Keratinocyte (primary cell): ENCODE measurements around the gene PUS3. TPM values are rescaled to one million over a fixed set of nuclear protein-coding genes. Genes with fewer than 3 reads are reported as not detected.

ENCODE experiments used
- DNase-seq: peaks from one replicate; pipeline ENCODE4 v3.0.0-alpha.2; 2011; ENCODE audit warnings: low read depth, missing footprints, low spot score
- FAIRE-seq: peaks from 2 replicates; lab custom pipeline; 2011; peaks lifted over from hg19 to GRCh38; lab: Jason Lieb, UNC
- H2AFZ ChIP-seq: 2 replicates; pipeline ENCODE4 v1.6.0; 2012; ENCODE audit warnings: low read length, control low read depth, inconsistent platforms; ENCODE audit not compliant: control insufficient read depth
- H3K27ac ChIP-seq: 2 replicates; pipeline ENCODE4 v1.5.1; 2011; ENCODE audit warnings: low read length; ENCODE audit not compliant: control insufficient read depth, insufficient read depth
- H3K27me3 ChIP-seq: 3 replicates; pipeline ENCODE4 v1.6.0; 2011; ENCODE audit warnings: low read length; ENCODE audit not compliant: control insufficient read depth, insufficient read depth; ENCODE audit errors: extremely low read depth
- H3K36me3 ChIP-seq, 2 experiments: 2 replicates in 1 of 2; 3 replicates in 1 of 2; pipeline ENCODE4 v1.5.1; 2011; ENCODE audit warnings: low read length in 2 of 2, mild to moderate bottlenecking in 1 of 2; ENCODE audit not compliant: control insufficient read depth in 2 of 2, insufficient read depth in 2 of 2; ENCODE audit errors: extremely low read depth in 1 of 2
- H3K4me1 ChIP-seq: 3 replicates; pipeline ENCODE4 v1.5.1; 2011; ENCODE audit warnings: low read length; ENCODE audit not compliant: control insufficient read depth, insufficient read depth; ENCODE audit errors: extremely low read depth
- H3K4me2 ChIP-seq: 3 replicates; pipeline ENCODE4 v1.6.0; 2011; ENCODE audit warnings: low read depth, low read length; ENCODE audit not compliant: control insufficient read depth, insufficient read depth; ENCODE audit errors: extremely low read depth
- H3K4me3 ChIP-seq, 3 experiments: fragments of 200-600 bp in 1 of 3; sonication (generic) in 1 of 3; 2 replicates in 2 of 3; 3 replicates in 1 of 3; pipeline ENCODE4 v1.5.1; 2011 to 2016; ENCODE audit warnings: low read length in 3 of 3, mild to moderate bottlenecking in 3 of 3, control low read depth in 2 of 3, inconsistent platforms in 1 of 3, low read depth in 1 of 3, mixed read lengths in 1 of 3, mixed run types in 1 of 3, moderate library complexity in 1 of 3; ENCODE audit not compliant: control insufficient read depth in 2 of 3, insufficient read depth in 2 of 3; ENCODE audit errors: extremely low read depth in 1 of 3
- H3K79me2 ChIP-seq: 2 replicates; pipeline ENCODE4 v1.6.0; 2012; ENCODE audit warnings: low read length; ENCODE audit not compliant: control insufficient read depth, insufficient read depth
- H3K9ac ChIP-seq: 3 replicates; pipeline ENCODE4 v1.6.0; 2011; ENCODE audit warnings: low read length; ENCODE audit not compliant: control insufficient read depth, insufficient read depth; ENCODE audit errors: extremely low read depth
- H3K9me1 ChIP-seq: 3 replicates; pipeline ENCODE4 v1.6.0; 2011; ENCODE audit warnings: low read length; ENCODE audit not compliant: control insufficient read depth, insufficient read depth; ENCODE audit errors: extremely low read depth
- H3K9me3 ChIP-seq: 2 replicates; pipeline ENCODE4 v1.5.1; 2012; ENCODE audit warnings: low read depth, low read length; ENCODE audit not compliant: control insufficient read depth
- H4K20me1 ChIP-seq: 3 replicates; pipeline ENCODE4 v1.6.0; 2011; ENCODE audit warnings: low read length; ENCODE audit not compliant: control insufficient read depth, insufficient read depth; ENCODE audit errors: extremely low read depth
- CTCF ChIP-seq, 3 experiments: IDR thresholded peaks in 1 of 3; conservative IDR thresholded peaks in 1 of 3; optimal IDR thresholded peaks in 1 of 3; 2 replicates in 2 of 3; 3 replicates in 1 of 3; pipeline versions ENCODE3 to v1.5.1; 2011; ENCODE audit warnings: low read length in 3 of 3, mild to moderate bottlenecking in 3 of 3, moderate library complexity in 2 of 3, control low read depth in 1 of 3, inconsistent platforms in 1 of 3; ENCODE audit not compliant: insufficient read depth in 2 of 3; ENCODE audit errors: extremely low read depth in 1 of 3
- EZH2 ChIP-seq: IDR thresholded peaks from one replicate; pipeline ENCODE4 v1.6.1; 2012; ENCODE audit warnings: inconsistent platforms, mild to moderate bottlenecking, low read length, moderate library complexity
- dilution Hi-C: fragments of 300-500 bp; cut with MboI; formaldehyde crosslinking; loops from one replicate; pipeline ENCODE4 v1.7.0; 2020; ENCODE audit warnings: low sequenced_read_pairs; ENCODE audit not compliant: extremely low pct_ligation_motif_present
- polyA plus RNA-seq, 5 experiments: library from polyadenylated mRNA; depleted of rRNA in 3 of 5; stranded (reverse) in 3 of 5; stranded (forward) in 1 of 5; unstranded in 1 of 5; fragments of >200 nt; gene quantifications; 1 replicate in 1 of 5; 2 replicates in 3 of 5; 3 replicates in 1 of 5; pipeline versions ENCODE4 v1.2.1 to v1.2.3, GENCODE V29; 2011 to 2012; ENCODE audit warnings: missing spikeins in 2 of 5, low read depth in 1 of 5, low replicate concordance in 1 of 5

PUS3 gene
- polyA plus RNA-seq, 1 donor (not counting 4 experiments of a cell fraction or from before 2014, with no cell fraction given): 11.8 TPM

GRCh38 chr11:125925247-125925740, 22.3 kb upstream of the PUS3 start:
- H3K27ac ChIP-seq: no peak overlapping the region
- dilution Hi-C loops: loop anchor here (25.0 kb wide), 1 partner anchor 287 kb away; the partner anchor contains the start of genes FAM118B and RPUSD4
- H3K4me3 ChIP-seq: no peak overlapping the region
- H3K4me2 ChIP-seq: no peak overlapping the region
- H3K9me1 ChIP-seq: no peaks in the 10 kb centered on the region
- H3K36me3 ChIP-seq: no peaks in the 10 kb centered on the region
- no peaks in the 10 kb centered on the region for H4K20me1 ChIP-seq
- no peak for DNase-seq
- no peaks in the 10 kb centered on the region for H3K79me2 ChIP-seq
- no peak overlapping the region for H2AFZ ChIP-seq
- no peaks in the 10 kb centered on the region for H3K4me1 ChIP-seq
- FAIRE-seq: no peak
- no peaks in the 10 kb centered on the region for H3K9me3 ChIP-seq
- TF ChIP-seq CTCF (optimal IDR thresholded peaks at IDR 0.05 in 1 of 3, IDR thresholded peaks at IDR 0.05 in 1 of 3, conservative IDR thresholded peaks at IDR 0.05 in 1 of 3; ENCODE audit: extremely low read depth in 1 of 3, insufficient read depth in 2 of 3, low read length in 3 of 3): no peak
- TF ChIP-seq EZH2: no peak
- no peak overlapping the region for H3K9ac ChIP-seq
- H3K27me3 ChIP-seq: peaks cover 8% of the 10 kb centered on the region

- no peaks in the 10 kb centered on the region for H4K20me1 ChIP-seq
- DNase-seq: no peak
- no peak overlapping the region for H3K9ac ChIP-seq
- no peaks in the 10 kb centered on the region for H3K36me3 ChIP-seq
- H3K4me1 ChIP-seq: no peaks in the 10 kb centered on the region
- H3K9me1 ChIP-seq: no peaks in the 10 kb centered on the region
- TF ChIP-seq CTCF (optimal IDR thresholded peaks at IDR 0.05 in 1 of 3, IDR thresholded peaks at IDR 0.05 in 1 of 3, conservative IDR thresholded peaks at IDR 0.05 in 1 of 3; ENCODE audit: extremely low read depth in 1 of 3, insufficient read depth in 2 of 3, low read length in 3 of 3) (no peak), EZH2 (no peak)
- peaks cover 2% of the 10 kb centered on the region for H3K27me3 ChIP-seq
- H2AFZ ChIP-seq: no peak overlapping the region
- H3K9me3 ChIP-seq: no peaks in the 10 kb centered on the region
- H3K4me2 ChIP-seq: no peak overlapping the region
- H3K27ac ChIP-seq: no peak overlapping the region
- no peak for FAIRE-seq
- H3K79me2 ChIP-seq: no peaks in the 10 kb centered on the region
- no peak overlapping the region for H3K4me3 ChIP-seq
- dilution Hi-C loops: loop anchor here (25.0 kb wide), 1 partner anchor 288 kb away; the partner anchor contains the start of genes FAM118B and RPUSD4
Measured at GRCh38 chr11:125924384-125925007, 21.5 kb upstream of the PUS3 start.
